VCaP (cell line): ENCODE measurements around the gene PRKCQ.

Experiments used
- H3K27ac ChIP-seq: fragments of 450-650 bp; 2 replicates; pipeline ENCODE4 v1.5.1; 2017
- TF ChIP-seq, protein P1 (sequence below): fragments of 450-650 bp; conservative IDR thresholded peaks from 2 replicates; pipeline ENCODE4 v1.5.1; 2017; ENCODE audit warnings: mild to moderate bottlenecking, moderate library complexity

PRKCQ gene

GRCh38 chr10:6514180-6514579, 65.9 kb downstream of the PRKCQ start:
- H3K27ac ChIP-seq = no peak overlapping the region
- TF ChIP-seq, protein P1, sequence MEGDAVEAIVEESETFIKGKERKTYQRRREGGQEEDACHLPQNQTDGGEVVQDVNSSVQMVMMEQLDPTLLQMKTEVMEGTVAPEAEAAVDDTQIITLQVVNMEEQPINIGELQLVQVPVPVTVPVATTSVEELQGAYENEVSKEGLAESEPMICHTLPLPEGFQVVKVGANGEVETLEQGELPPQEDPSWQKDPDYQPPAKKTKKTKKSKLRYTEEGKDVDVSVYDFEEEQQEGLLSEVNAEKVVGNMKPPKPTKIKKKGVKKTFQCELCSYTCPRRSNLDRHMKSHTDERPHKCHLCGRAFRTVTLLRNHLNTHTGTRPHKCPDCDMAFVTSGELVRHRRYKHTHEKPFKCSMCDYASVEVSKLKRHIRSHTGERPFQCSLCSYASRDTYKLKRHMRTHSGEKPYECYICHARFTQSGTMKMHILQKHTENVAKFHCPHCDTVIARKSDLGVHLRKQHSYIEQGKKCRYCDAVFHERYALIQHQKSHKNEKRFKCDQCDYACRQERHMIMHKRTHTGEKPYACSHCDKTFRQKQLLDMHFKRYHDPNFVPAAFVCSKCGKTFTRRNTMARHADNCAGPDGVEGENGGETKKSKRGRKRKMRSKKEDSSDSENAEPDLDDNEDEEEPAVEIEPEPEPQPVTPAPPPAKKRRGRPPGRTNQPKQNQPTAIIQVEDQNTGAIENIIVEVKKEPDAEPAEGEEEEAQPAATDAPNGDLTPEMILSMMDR = no peak

GRCh38 chr10:6513476-6513875, 66.6 kb downstream of the PRKCQ start:
- TF ChIP-seq, protein P1 = no peak
- no peak overlapping the region for H3K27ac ChIP-seq

DNA sequence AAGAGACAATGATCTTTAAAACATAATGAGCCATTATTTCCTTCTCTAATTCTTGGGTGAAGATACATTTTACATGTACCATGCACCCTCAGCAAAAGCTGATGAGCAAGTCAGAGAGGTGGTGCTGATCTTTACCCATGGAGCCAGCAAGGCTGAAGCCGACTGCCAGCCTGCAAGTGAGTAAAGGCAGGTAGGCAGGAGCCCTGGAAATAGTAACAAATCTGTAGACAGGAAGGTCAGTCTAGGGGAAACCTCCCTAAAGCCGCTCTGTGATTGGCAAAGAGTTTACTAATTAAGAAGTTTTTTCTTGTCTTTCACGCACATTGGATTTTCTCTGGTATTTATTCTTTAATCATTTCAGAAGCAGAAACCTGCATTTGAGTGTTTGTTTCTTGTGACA, 67.9 kb downstream of the PRKCQ start:
- no peak overlapping the region for H3K27ac ChIP-seq
- TF ChIP-seq, protein P1 = no peak

DNA sequence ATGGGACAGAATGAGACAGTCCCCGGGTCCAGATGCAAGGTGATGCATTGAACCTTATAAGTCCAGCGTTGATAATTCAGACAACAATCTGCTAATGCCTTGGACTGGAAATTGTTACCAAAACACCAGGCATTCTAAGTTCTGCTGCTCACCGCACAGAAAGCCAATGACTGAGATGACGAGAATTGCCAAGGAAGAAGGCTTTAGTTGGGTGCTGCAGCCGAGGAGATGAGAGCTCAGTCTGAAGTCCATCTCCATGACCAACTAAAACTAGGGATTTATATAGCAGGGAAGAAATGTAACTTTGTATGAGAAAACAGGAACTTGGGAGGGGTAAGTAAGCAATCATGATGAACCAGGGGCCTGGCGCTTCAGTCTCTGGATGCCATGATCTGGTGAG, 68.7 kb downstream of the PRKCQ start:
- TF ChIP-seq, protein P1 = no peak
- no peak overlapping the region for H3K27ac ChIP-seq

DNA sequence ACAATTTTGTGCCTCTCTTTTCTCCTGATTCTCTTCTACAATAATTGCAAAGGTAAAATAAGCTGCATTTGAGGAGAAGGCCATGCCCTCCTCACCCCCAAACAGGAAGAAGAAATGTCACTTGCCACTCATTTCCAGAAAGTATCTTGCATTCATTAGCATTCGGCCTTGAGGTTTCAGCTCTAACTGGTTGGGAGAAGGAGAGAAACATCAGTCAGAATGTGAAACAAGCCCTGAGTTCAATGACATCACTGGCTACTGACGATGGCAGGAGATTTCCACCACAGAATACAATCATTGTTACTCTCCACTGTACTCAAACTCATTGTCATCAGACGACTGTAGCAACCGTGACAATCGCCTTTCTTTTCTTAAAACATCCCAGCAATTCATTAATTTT, 72.8 kb downstream of the PRKCQ start:
- TF ChIP-seq, protein P1 = no peak
- H3K27ac ChIP-seq = no peak overlapping the region

- TF ChIP-seq, protein P1 = no peak
These were observed 74.8 kb downstream of the PRKCQ start for GRCh38 chr10:6505300-6505699.

DNA sequence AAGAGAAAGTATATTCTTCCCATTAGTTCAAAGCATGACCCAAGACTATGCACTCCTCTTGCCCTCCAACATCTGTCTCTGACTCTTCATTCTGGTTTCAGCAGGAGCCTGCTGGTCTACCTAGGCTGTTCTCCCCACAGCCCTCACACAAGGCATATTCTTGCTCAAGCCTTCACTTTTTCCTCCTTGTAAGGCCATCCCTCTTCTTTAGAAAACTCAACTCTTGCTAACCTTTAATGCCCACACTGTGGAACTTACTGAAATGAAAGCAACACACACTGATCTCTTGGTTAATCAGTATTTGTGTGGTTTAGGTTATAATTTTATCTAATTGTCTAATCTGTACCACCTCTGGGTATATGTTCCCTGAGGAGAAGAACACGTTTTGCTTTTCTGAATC, 75.8 kb downstream of the PRKCQ start:
- no peak overlapping the region for H3K27ac ChIP-seq
- TF ChIP-seq, protein P1 = no peak

More at GRCh38 chr10:6505300-6505699, 74.8 kb downstream of the PRKCQ start:
- no peak overlapping the region for H3K27ac ChIP-seq

DNA sequence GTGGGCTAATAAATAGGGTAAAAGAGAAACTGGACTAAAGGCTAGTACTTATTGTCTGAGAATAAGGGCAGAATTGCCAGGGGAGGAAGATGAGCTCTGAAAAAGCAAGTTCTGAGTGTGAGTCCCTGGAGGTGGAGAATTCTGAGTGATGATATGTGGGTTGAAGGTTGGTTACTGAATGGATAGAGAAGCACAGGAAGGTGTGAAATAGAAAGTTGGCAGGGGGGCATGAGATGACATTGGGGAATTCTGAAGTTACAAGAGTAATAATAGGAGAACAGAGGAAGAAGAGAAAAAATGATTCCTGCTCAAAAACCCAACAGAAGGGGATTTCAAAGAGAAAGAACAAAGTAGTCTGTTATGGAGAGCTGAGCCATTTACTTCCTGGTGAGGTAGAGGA, 76.9 kb downstream of the PRKCQ start:
- TF ChIP-seq, protein P1 = no peak
- H3K27ac ChIP-seq = no peak overlapping the region
